HEK293 (cell line): ENCODE results near the gene CDC42BPA.
"Not testable (repeated sequence)": the region's sequence is repeated elsewhere in the genome, so short reads cannot be mapped to it uniquely, and the experiment has no call there.

Experiments used
- CTCF ChIA-PET: fragments of 350-600 bp; formaldehyde crosslinking; extraction: SDS; loops from one replicate; lab custom pipeline; 2021; ENCODE audit warnings: antibody characterized with exemption; lab: Yijun Ruan, JAX
- POLR2A ChIA-PET: fragments of 300-600 bp; formaldehyde crosslinking; extraction: SDS; loops from one replicate; lab custom pipeline; 2020; ENCODE audit warnings: antibody characterized with exemption, inconsistent platforms; lab: Yijun Ruan, JAX
- H3K27ac ChIP-seq: fragments of 200-500 bp; sonication (Bioruptor generic); 2 replicates; pipeline ENCODE4 v1.5.1; 2014; ENCODE audit warnings: low read depth, low read length, control low read depth, inconsistent platforms; ENCODE audit errors: extremely low read depth
- H3K36me3 ChIP-seq, 2 experiments: fragments of 200-500 bp in 1 of 2; sonication (Bioruptor generic) in 1 of 2; 1 replicate in 1 of 2; 2 replicates in 1 of 2; pipeline ENCODE4 v1.5.1; 2014 to 2017; ENCODE audit warnings: inconsistent platforms in 2 of 2, low read length in 2 of 2; ENCODE audit not compliant: control insufficient read depth in 2 of 2, insufficient read depth in 1 of 2
- H3K4me1 ChIP-seq: fragments of 200-500 bp; sonication (Bioruptor generic); 2 replicates; pipeline ENCODE4 v1.5.1; 2014; ENCODE audit warnings: mild to moderate bottlenecking, low read length, inconsistent platforms; ENCODE audit not compliant: control insufficient read depth, insufficient read depth
- H3K4me3 ChIP-seq: 2 replicates; pipeline ENCODE4 v1.5.1; 2011; ENCODE audit warnings: low read depth, mild to moderate bottlenecking, control low read depth, low read length, moderate library complexity
- H3K9me3 ChIP-seq: fragments of 200-500 bp; sonication (Bioruptor generic); 2 replicates; pipeline ENCODE4 v1.5.1; 2014; ENCODE audit warnings: low read depth, low read length, inconsistent platforms; ENCODE audit not compliant: control insufficient read depth, insufficient read depth
- GLIS2 ChIP-seq: fragments of 450-650 bp; formaldehyde crosslinking; IDR thresholded peaks from 2 replicates; pipeline ENCODE4 v1.5.1; 2016; ENCODE audit warnings: missing biosample characterization, missing genetic modification characterization
- KLF9 ChIP-seq: fragments of 450-650 bp; formaldehyde crosslinking; IDR thresholded peaks from 2 replicates; pipeline ENCODE4 v1.5.1; 2016; ENCODE audit warnings: missing biosample characterization, missing genetic modification characterization, low read depth
- MZF1 ChIP-seq: fragments of 450-650 bp; formaldehyde crosslinking; IDR thresholded peaks from 2 replicates; pipeline ENCODE4 v1.5.1; 2017; ENCODE audit warnings: missing biosample characterization, missing genetic modification characterization, borderline replicate concordance
- PRDM1 ChIP-seq: fragments of 450-650 bp; formaldehyde crosslinking; IDR thresholded peaks from 2 replicates; pipeline ENCODE4; 2016; ENCODE audit warnings: missing biosample characterization, missing genetic modification characterization
- SALL2 ChIP-seq: fragments of 450-650 bp; formaldehyde crosslinking; IDR thresholded peaks from 2 replicates; pipeline ENCODE4 v1.5.0; 2017; ENCODE audit warnings: missing biosample characterization, mild to moderate bottlenecking, missing genetic modification characterization, borderline replicate concordance
- WT1 ChIP-seq: fragments of 450-650 bp; formaldehyde crosslinking; IDR thresholded peaks from 2 replicates; pipeline ENCODE4 v1.5.1; 2016; ENCODE audit warnings: missing biosample characterization, missing genetic modification characterization
- ZBTB20 ChIP-seq: fragments of 450-650 bp; formaldehyde crosslinking; IDR thresholded peaks from 2 replicates; pipeline ENCODE4 v1.5.1; 2016; ENCODE audit warnings: missing biosample characterization, missing genetic modification characterization
- ZBTB21 ChIP-seq: fragments of 450-650 bp; formaldehyde crosslinking; IDR thresholded peaks from 2 replicates; pipeline ENCODE4 v1.5.1; 2017; ENCODE audit warnings: missing biosample characterization, missing genetic modification characterization
- ZBTB7A ChIP-seq: fragments of 450-650 bp; formaldehyde crosslinking; IDR thresholded peaks from 2 replicates; pipeline ENCODE4 v1.5.1; 2016; ENCODE audit warnings: low read depth, missing biosample characterization, missing genetic modification characterization
- ZNF146 ChIP-seq: fragments of 450-650 bp; formaldehyde crosslinking; IDR thresholded peaks from 2 replicates; pipeline ENCODE4 v1.5.1; 2016; ENCODE audit warnings: missing biosample characterization, missing genetic modification characterization
- ZNF169 ChIP-seq: fragments of 450-650 bp; formaldehyde crosslinking; IDR thresholded peaks from 2 replicates; pipeline ENCODE4 v1.5.1; 2016; ENCODE audit warnings: missing biosample characterization, missing genetic modification characterization
- ZNF704 ChIP-seq: fragments of 450-650 bp; formaldehyde crosslinking; IDR thresholded peaks from 2 replicates; pipeline ENCODE4 v1.5.1; 2016; ENCODE audit warnings: missing biosample characterization, missing genetic modification characterization
- ZNF792 ChIP-seq: fragments of 450-650 bp; formaldehyde crosslinking; IDR thresholded peaks from 2 replicates; pipeline ENCODE4 v1.5.1; 2016; ENCODE audit warnings: missing biosample characterization, missing genetic modification characterization
- TF ChIP-seq, protein P1 (sequence below): fragments of 450-650 bp; formaldehyde crosslinking; optimal IDR thresholded peaks from 2 replicates; pipeline ENCODE3; 2016; ENCODE audit warnings: missing biosample characterization, mild to moderate bottlenecking, missing genetic modification characterization
- TF ChIP-seq, protein P2 (sequence below): fragments of 450-650 bp; formaldehyde crosslinking; IDR thresholded peaks from 2 replicates; pipeline ENCODE4 v1.5.1; 2016; ENCODE audit warnings: missing biosample characterization, missing genetic modification characterization

The CDC42BPA gene

DNA sequence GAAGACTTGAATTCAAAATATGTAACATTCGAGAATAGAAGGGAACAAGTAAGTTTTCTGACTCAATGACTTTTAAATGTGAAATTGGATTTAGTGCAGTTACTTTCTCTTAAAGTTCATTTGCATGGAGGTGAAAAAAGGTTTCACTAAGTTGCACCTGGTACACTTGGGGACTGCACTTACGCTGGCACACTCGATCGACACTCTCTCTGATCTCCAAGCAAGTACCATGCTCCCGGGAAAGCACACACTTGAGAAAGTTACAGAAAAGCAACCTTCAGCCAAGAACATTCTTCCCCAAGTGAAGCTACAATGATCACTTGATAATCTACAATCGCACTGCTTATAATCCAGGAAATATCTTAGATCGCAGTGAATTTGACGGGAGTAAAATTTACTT lies 315.1 kb downstream of the CDC42BPA start:
- no peak for TF ChIP-seq ZNF169 (tag by site-specific recombination)
- peak; percentile 86 for TF ChIP-seq PRDM1
- TF ChIP-seq GLIS2: no peak
- TF ChIP-seq WT1: no peak
- no peak for TF ChIP-seq ZNF704 (tag by site-specific recombination)
- no peak for TF ChIP-seq MZF1 (tag by site-specific recombination)
- Histone ChIP-seq H3K4me1 (no peaks in the 10 kb centered on the region), H3K27ac (no peak overlapping the region), H3K4me3 (no peak overlapping the region), H3K9me3 (no peaks in the 10 kb centered on the region), H3K36me3 (peaks cover 0 to 4% of the 10 kb centered on the region in 2 experiments; a peak in 2 of 3 replicates)
- ChIA-PET CTCF (interaction anchor here (1.1 kb wide), 1 partner anchor 368 kb away, joined by 3 read pairs; no protein-coding TSS in a partner anchor), POLR2A (no interaction called here)

DNA sequence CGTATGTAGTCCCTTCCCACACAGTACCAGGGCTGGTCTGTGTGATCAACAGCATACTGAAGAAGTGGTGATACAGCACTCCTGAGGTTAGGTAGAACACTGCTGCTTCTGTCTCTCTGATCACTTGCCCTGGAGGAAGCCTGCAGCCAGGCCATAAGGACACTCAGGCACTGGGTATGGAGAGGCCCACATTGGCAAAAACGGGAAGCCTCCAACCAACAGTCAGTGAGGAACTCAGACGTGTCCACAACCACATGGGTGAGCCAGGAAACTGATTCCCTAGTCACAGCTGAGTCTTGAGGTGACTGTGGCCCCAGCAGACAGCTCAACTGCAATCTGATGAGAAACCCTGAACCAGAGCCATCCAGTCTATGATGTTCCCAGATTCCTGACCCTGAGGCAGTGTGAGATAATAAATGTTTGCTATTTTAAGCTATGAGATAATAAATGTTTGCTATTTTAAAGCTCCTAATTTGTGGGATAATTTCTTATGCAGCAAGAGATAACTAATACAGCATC lies 315.7 kb downstream of the CDC42BPA start:
- POLR2A ChIA-PET: no interaction called here
- H3K36me3 ChIP-seq: peaks cover 0 to 4% of the 10 kb centered on the region in 2 experiments; a peak in 2 of 3 replicates
- no peak overlapping the region for H3K27ac ChIP-seq
- TF ChIP-seq, protein P1, sequence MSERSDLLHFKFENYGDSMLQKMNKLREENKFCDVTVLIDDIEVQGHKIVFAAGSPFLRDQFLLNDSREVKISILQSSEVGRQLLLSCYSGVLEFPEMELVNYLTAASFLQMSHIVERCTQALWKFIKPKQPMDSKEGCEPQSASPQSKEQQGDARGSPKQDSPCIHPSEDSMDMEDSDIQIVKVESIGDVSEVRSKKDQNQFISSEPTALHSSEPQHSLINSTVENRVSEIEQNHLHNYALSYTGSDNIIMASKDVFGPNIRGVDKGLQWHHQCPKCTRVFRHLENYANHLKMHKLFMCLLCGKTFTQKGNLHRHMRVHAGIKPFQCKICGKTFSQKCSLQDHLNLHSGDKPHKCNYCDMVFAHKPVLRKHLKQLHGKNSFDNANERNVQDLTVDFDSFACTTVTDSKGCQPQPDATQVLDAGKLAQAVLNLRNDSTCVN: no peak
- no peak for TF ChIP-seq KLF9 (tag by site-specific recombination)
- TF ChIP-seq ZBTB21 (tag by site-specific recombination): no peak
- no peak for TF ChIP-seq ZBTB7A (tag by site-specific recombination)
- no peak for TF ChIP-seq ZNF792 (tag by site-specific recombination)
- TF ChIP-seq, protein P2, sequence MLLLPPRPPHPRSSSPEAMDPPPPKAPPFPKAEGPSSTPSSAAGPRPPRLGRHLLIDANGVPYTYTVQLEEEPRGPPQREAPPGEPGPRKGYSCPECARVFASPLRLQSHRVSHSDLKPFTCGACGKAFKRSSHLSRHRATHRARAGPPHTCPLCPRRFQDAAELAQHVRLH: no peak
- no peak for TF ChIP-seq SALL2
- TF ChIP-seq ZBTB20: no peak
- TF ChIP-seq, all 188 proteins: peak for 0
- Histone ChIP-seq H3K4me1 (no peaks in the 10 kb centered on the region), H3K4me3 (no peak overlapping the region), H3K9me3 (no peaks in the 10 kb centered on the region)
- CTCF ChIA-PET: interaction anchor here (1.1 kb wide), 2 partner anchors 9 to 368 kb away, joined by 3 to 4 read pairs; no protein-coding TSS in a partner anchor

DNA sequence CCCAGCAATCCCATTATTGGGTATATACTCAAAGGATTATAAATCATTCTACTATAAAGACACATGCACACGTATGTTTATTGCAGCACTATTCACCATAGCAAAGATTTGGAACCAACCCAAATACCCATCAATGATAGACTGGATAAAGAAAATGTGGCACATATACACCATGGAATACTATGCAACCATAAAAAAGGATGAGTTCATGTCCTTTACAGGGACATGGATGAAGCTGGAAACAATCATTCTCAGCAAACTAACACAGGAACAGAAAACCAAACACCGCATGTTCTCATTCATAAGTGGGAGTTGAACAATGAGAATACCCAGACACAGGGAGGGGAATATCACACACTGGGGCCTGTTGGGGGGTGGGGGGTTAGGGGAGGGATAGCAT lies 318.7 kb downstream of the CDC42BPA start:
- POLR2A ChIA-PET, H3K4me1 ChIP-seq, H3K9me3 ChIP-seq, H3K4me3 ChIP-seq, H3K36me3 ChIP-seq, H3K27ac ChIP-seq: not testable (repeated sequence)
- TF ChIP-seq, protein P2: 0 out of 2 replicates have a peak, but pooled peaks have one; percentile 13
- peak; percentile 96 for TF ChIP-seq ZNF146
- CTCF ChIA-PET: interaction anchor here (1.3 kb wide), 1 partner anchor 437 kb away, joined by 3 read pairs; no protein-coding TSS in a partner anchor
